Kidney epithelial cell (primary cell): ENCODE results near the gene CX3CL1. TPM values are rescaled to one million over a fixed set of nuclear protein-coding genes. Genes with fewer than 3 reads are reported as not detected.
"Not testable (repeated sequence)": the region's sequence is repeated elsewhere in the genome, so short reads cannot be mapped to it uniquely, and the experiment has no call there.

Experiments
- DNase-seq: peaks from one replicate; pipeline ENCODE4 v3.0.0-alpha.2; 2010; ENCODE audit warnings: low read depth
- H3K27me3 ChIP-seq: 2 replicates; pipeline ENCODE4 v1.6.0; 2011; ENCODE audit warnings: low read length; ENCODE audit not compliant: control insufficient read depth, insufficient read depth
- H3K36me3 ChIP-seq: 2 replicates; pipeline ENCODE4 v1.5.1; 2011; ENCODE audit warnings: low read length; ENCODE audit not compliant: control insufficient read depth, insufficient read depth
- H3K4me3 ChIP-seq: 2 replicates; pipeline ENCODE4 v1.5.1; 2011; ENCODE audit warnings: low read depth, mild to moderate bottlenecking, control low read depth, low read length
- CTCF ChIP-seq: IDR thresholded peaks from 2 replicates; pipeline ENCODE4 v1.5.1; 2011; ENCODE audit warnings: mild to moderate bottlenecking, moderate library complexity, low read length, control low read depth, inconsistent platforms; ENCODE audit not compliant: insufficient read depth, poor library complexity, severe bottlenecking
- total RNA-seq: library from RNA; depleted of rRNA; stranded (reverse); fragments of >200 nt; gene quantifications from 2 replicates; pipeline ENCODE4 v1.2.3, GENCODE V29; 2015

Gene CX3CL1
- total RNA-seq, 1 donor from 2014 or later, result 24.8 TPM

GRCh38 chr16:57367116-57367752 lies 5.1 kb upstream of the CX3CL1 start:
- no peak for TF ChIP-seq CTCF
- Histone ChIP-seq H3K4me3 (no peak overlapping the region), H3K27me3 (peaks cover 3% of the 10 kb centered on the region), H3K36me3 (no peaks in the 10 kb centered on the region)
- peak; percentile 35 for DNase-seq

GRCh38 chr16:57371494-57372371 lies 557 bp upstream of the CX3CL1 start:
- Histone ChIP-seq H3K27me3 (no peaks in the 10 kb centered on the region), H3K36me3 (no peaks in the 10 kb centered on the region), H3K4me3 (peak overlapping the region; percentile 59)
- no peak for TF ChIP-seq CTCF
- no peak for DNase-seq

- Histone ChIP-seq H3K27me3 (no peaks in the 10 kb centered on the region), H3K4me3 (peak overlapping the region; percentile 59), H3K36me3 (no peaks in the 10 kb centered on the region)
- DNase-seq, result peak; percentile 34
- no peak for TF ChIP-seq CTCF
These were observed 1.0 kb downstream of the CX3CL1 start for GRCh38 chr16:57373117-57373947.

- DNase-seq, result no peak
- H3K4me3 ChIP-seq, result peak overlapping the region; percentile 59
- H3K27me3 ChIP-seq, result no peaks in the 10 kb centered on the region
- no peak for TF ChIP-seq CTCF
- no peaks in the 10 kb centered on the region for H3K36me3 ChIP-seq
These were observed 1.8 kb downstream of the CX3CL1 start for GRCh38 chr16:57374067-57374534.

GRCh38 chr16:57374925-57375465 lies 2.7 kb downstream of the CX3CL1 start:
- not testable (repeated sequence) for H3K27me3 ChIP-seq, H3K36me3 ChIP-seq, DNase-seq, H3K4me3 ChIP-seq

- no peak for TF ChIP-seq CTCF
- no peaks in the 10 kb centered on the region for H3K27me3 ChIP-seq
- DNase-seq, result no peak
- no peaks in the 10 kb centered on the region for H3K36me3 ChIP-seq
- H3K4me3 ChIP-seq, result no peak overlapping the region
These were observed 4.1 kb downstream of the CX3CL1 start for GRCh38 chr16:57376313-57376818.
